Measurements from ENCODE around the gene TNS1. TPM values are rescaled to one million over a fixed set of nuclear protein-coding genes. Genes with fewer than 3 reads are reported as not detected.

The TNS1 gene
- total RNA-seq, 1 donor from 2014 or later = 11.6 TPM

DNA sequence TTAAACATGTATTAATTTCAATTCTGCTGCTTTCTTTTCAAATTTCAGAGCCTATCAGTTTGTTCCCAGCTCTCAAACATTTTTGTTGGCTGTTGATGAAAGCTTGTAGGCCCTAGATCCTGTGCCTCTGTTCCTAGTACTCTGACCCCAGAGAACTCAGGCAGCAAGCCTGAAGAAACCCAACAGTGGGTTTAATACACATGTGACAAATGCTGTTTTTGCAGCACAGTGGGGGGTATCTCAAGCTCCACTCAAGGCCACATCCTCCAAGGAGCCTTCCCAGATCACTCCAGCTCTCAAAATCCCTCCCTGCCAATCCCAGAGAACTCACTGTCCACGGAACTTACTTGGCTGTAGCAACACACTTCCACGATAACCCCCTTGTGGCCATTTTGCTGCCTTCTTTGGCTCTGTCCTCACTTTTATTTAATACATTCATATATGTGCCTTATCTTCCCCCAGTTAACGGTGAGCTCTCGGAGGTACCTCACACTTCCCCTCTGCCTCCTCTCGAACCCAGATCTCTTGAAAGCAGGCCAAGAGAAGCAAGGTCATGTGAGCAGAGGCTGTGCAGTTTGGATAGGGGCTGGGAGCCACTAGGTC, 122.4 kb downstream of the TNS1 start:
- Mint-ChIP-seq H3K4me1 (ENCODE audit: unreplicated experiment) (peaks cover 3% of the 10 kb centered on the region), H3K36me3 (ENCODE audit: low read depth, unreplicated experiment) (peaks cover 19% of the 10 kb centered on the region), H3K27ac (ENCODE audit: unreplicated experiment) (no peak overlapping the region), H3K4me3 (ENCODE audit: unreplicated experiment) (no peak overlapping the region), H3K9me3 (ENCODE audit: unreplicated experiment) (no peaks in the 10 kb centered on the region), H3K27me3 (ENCODE audit: unreplicated experiment) (peaks cover 6% of the 10 kb centered on the region)
- no peak for TF ChIP-seq CTCF (IDR thresholded peaks at IDR 0.05; ENCODE audit: unreplicated experiment)
- DNase-seq (ENCODE audit: low spot score) = no peak

- TF ChIP-seq CTCF (IDR thresholded peaks at IDR 0.05; ENCODE audit: unreplicated experiment) = no peak
- H3K4me1 Mint-ChIP-seq (ENCODE audit: unreplicated experiment) = peaks cover 3% of the 10 kb centered on the region
- DNase-seq (ENCODE audit: low spot score) = no peak
- no peaks in the 10 kb centered on the region for H3K9me3 Mint-ChIP-seq (ENCODE audit: unreplicated experiment)
- no peak overlapping the region for H3K27ac Mint-ChIP-seq (ENCODE audit: unreplicated experiment)
- peak overlapping the region; percentile 23 for H3K4me3 Mint-ChIP-seq (ENCODE audit: unreplicated experiment)
- H3K36me3 Mint-ChIP-seq (ENCODE audit: low read depth, unreplicated experiment) = peaks cover 11% of the 10 kb centered on the region
- peaks cover 6% of the 10 kb centered on the region for H3K27me3 Mint-ChIP-seq (ENCODE audit: unreplicated experiment)
Measured at GRCh38 chr2:217878915-217879590, 123.7 kb downstream of the TNS1 start.

DNA sequence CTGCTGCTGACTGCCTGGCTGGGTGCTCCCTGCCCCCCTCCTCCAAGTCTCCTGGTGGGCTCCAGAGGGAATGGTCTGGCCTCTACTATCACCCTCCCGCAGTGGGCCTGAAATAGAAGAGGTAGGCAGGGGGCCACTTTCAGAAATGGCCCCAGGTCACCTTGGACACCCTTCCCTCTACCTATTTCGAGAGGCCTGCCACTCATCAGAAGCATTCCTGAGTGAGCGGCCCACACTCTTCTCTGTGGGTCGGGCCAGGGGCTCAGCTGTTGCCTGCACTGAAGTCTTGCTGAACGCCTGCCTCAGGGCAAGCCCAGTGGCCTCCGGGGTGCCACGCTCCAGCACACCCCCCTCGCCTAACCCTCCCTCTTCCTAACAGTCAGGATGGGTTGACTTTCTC, 124.9 kb downstream of the TNS1 start:
- no peaks in the 10 kb centered on the region for H3K9me3 Mint-ChIP-seq (ENCODE audit: unreplicated experiment)
- H3K27ac Mint-ChIP-seq (ENCODE audit: unreplicated experiment) = no peak overlapping the region
- peaks cover 3% of the 10 kb centered on the region for H3K4me1 Mint-ChIP-seq (ENCODE audit: unreplicated experiment)
- peaks cover 10% of the 10 kb centered on the region for H3K36me3 Mint-ChIP-seq (ENCODE audit: low read depth, unreplicated experiment)
- no peak for TF ChIP-seq CTCF (IDR thresholded peaks at IDR 0.05; ENCODE audit: unreplicated experiment)
- H3K27me3 Mint-ChIP-seq (ENCODE audit: unreplicated experiment) = peaks cover 7% of the 10 kb centered on the region
- no peak overlapping the region for H3K4me3 Mint-ChIP-seq (ENCODE audit: unreplicated experiment)
- DNase-seq (ENCODE audit: low spot score) = no peak

DNA sequence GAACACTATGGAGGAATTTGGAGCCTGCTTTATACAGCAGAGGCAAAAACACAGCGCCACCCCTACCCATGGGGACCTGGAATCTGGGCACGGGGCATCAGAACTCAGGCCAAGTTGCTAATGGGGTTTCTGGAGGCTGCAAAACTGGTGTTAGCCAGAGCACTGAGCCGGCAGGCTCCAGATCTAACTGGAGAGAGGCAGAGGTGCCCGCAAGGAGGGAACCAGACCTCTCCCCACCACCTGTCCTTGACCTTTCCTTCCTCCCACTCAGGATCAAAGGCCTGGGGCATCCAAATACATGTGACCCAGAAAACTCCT, 126.6 kb downstream of the TNS1 start:
- Mint-ChIP-seq H3K27ac (ENCODE audit: unreplicated experiment) (no peak overlapping the region), H3K27me3 (ENCODE audit: unreplicated experiment) (peaks cover 4% of the 10 kb centered on the region), H3K4me3 (ENCODE audit: unreplicated experiment) (no peak overlapping the region), H3K9me3 (ENCODE audit: unreplicated experiment) (no peaks in the 10 kb centered on the region), H3K36me3 (ENCODE audit: low read depth, unreplicated experiment) (peaks cover 10% of the 10 kb centered on the region), H3K4me1 (ENCODE audit: unreplicated experiment) (peaks cover 3% of the 10 kb centered on the region)
- no peak for TF ChIP-seq CTCF (IDR thresholded peaks at IDR 0.05; ENCODE audit: unreplicated experiment)
- DNase-seq (ENCODE audit: low spot score) = no peak

DNA sequence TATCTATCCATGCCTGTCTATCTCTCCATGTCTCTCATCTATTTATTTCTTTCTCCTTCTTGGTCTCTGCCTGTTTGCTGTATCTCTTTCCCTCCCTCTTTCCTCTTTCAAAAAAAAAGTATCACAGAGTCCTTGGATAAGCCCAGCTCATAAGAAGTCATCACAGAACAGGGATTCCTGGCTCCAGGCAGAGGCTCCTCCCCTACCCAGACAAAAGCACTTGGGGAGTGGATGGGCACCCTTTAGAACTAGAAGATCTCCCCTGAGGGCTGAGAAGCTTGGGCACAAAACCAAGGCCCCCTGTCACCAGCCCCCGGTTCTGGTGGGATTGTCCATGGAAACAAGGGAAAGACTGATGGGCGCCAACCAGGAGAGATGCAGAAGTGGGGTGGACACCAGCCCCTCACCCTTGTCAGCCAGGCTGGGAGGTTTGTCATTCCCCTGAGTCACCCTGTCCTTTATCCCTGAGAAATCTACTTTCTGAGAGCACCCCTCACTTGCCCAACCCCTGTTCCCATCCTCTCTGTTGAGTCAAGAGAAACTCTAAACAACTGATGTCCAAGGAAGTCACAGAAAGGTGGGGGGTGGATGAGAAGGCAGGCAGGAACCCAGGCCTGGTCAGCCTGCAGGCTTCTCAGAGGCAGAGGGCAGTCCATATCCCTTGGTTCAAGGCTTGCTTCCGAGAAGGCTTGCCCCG, 127.1 kb downstream of the TNS1 start:
- TF ChIP-seq CTCF (IDR thresholded peaks at IDR 0.05; ENCODE audit: unreplicated experiment) = no peak
- no peak overlapping the region for H3K27ac Mint-ChIP-seq (ENCODE audit: unreplicated experiment)
- H3K36me3 Mint-ChIP-seq (ENCODE audit: low read depth, unreplicated experiment) = peaks cover 9% of the 10 kb centered on the region

More for the DNA sequence above, 127.1 kb downstream of the TNS1 start:
- peaks cover 2% of the 10 kb centered on the region for H3K27me3 Mint-ChIP-seq (ENCODE audit: unreplicated experiment)
- peaks cover 3% of the 10 kb centered on the region for H3K4me1 Mint-ChIP-seq (ENCODE audit: unreplicated experiment)
- no peaks in the 10 kb centered on the region for H3K9me3 Mint-ChIP-seq (ENCODE audit: unreplicated experiment)
- no peak overlapping the region for H3K4me3 Mint-ChIP-seq (ENCODE audit: unreplicated experiment)
- no peak for DNase-seq (ENCODE audit: low spot score)

All from endothelial cell (in vitro differentiated cells).